ENCODE results near the gene IL11RA. TPM values are rescaled to one million over a fixed set of nuclear protein-coding genes. Genes with fewer than 3 reads are reported as not detected.

The IL11RA gene
- total and polyA plus RNA-seq, 10 of the 15 experiments (the other 5 are each of a cell fraction or from before 2014, with no cell fraction given) = 0.32 to 5.8 (median 2.2) TPM

- Histone ChIP-seq H3K4me3 (no peak overlapping the region), H3K27me3 (replicated peaks in 1 of 2; ENCODE audit: control insufficient read depth in 2 of 2, insufficient read depth in 2 of 2, low read length in 1 of 2) (no peaks in the 10 kb centered on the region), H3K36me3 (ENCODE audit: control insufficient read depth in 2 of 2, insufficient read depth in 2 of 2, low read length in 1 of 2) (peaks cover 0 to 4% of the 10 kb centered on the region in 2 experiments; a peak in 2 of 4 replicates), H3K9ac (ENCODE audit: control insufficient read depth, insufficient read depth, low read length) (no peak overlapping the region), H3K9me3 (replicated peaks; ENCODE audit: control insufficient read depth, insufficient read depth, low read length) (no peaks in the 10 kb centered on the region), H3K79me2 (ENCODE audit: control insufficient read depth, insufficient read depth, low read length) (no peaks in the 10 kb centered on the region), H3K27ac (ENCODE audit: control insufficient read depth, insufficient read depth) (no peak overlapping the region), H2AFZ (ENCODE audit: control insufficient read depth, low read depth, low read length) (no peak overlapping the region), H3K4me1 (ENCODE audit: control insufficient read depth, insufficient read depth, low read length) (peaks cover 5% of the 10 kb centered on the region), H3K4me2 (ENCODE audit: control insufficient read depth, insufficient read depth) (no peak overlapping the region), H4K20me1 (ENCODE audit: control insufficient read depth, insufficient read depth) (no peaks in the 10 kb centered on the region)
- WGBS (ENCODE audit: insufficient coverage, insufficient replicate concordance, low lambda C conversion rate, missing lambda C conversion rate) = 76% methylated on average over 5 of the region's 5 CpGs
- BruUV-seq (replicated peaks) = no TSS peak
- ChIA-PET CTCF (interaction anchor here (1.0 to 1.8 kb wide), 2 partner anchors 10 to 11 kb away, joined by 3 to 5 read pairs; no protein-coding TSS in a partner anchor), SMC1A (ENCODE audit: uncharacterized antibody, unreplicated experiment) (interaction anchor here (1.0 kb wide), 1 partner anchor 9 kb away, joined by 3 read pairs; the partner anchor contains the start of gene GALT), POLR2A (no interaction called here), RAD21 (ENCODE audit: unreplicated experiment) (no interaction called here)
- DNase-seq (ENCODE audit: low read depth, low spot score) = no peak
- intact Hi-C loops (cut with micrococcal nuclease; ENCODE audit: unreplicated experiment) = no loop called here
- no peak for FAIRE-seq
- ATAC-seq = no peak
- in situ Hi-C loops (cut with MboI) = no loop called here
- TF ChIP-seq EED (IDR thresholded peaks at IDR 0.05; ENCODE audit: low read depth) (no peak), DPF2 (IDR thresholded peaks at IDR 0.05) (no peak), HSF1 (IDR thresholded peaks at IDR 0.05; ENCODE audit: low read depth, low read length) (no peak), TCF3 (IDR thresholded peaks at IDR 0.05; ENCODE audit: borderline replicate concordance, insufficient read depth, low read depth, low read length) (no peak), RAD51 (IDR thresholded peaks at IDR 0.05) (no peak), NFYA (IDR thresholded peaks at IDR 0.05; ENCODE audit: borderline replicate concordance, low read depth, low read length) (no peak), STAT1 (conservative IDR thresholded peaks at IDR 0.05) (no peak), TCF7 (IDR thresholded peaks at IDR 0.05; ENCODE audit: borderline replicate concordance) (no peak), CHD1 (IDR thresholded peaks at IDR 0.05; ENCODE audit: low read depth, low read length) (no peak), ZNF207 (IDR thresholded peaks at IDR 0.05; ENCODE audit: borderline replicate concordance) (no peak)
These were observed 3.4 kb downstream of the IL11RA start for GRCh38 chr9:34655394-34655793.
